Thymus (tissue), 11 donors: Measurements from ENCODE around the gene MAGED2. TPM values are rescaled to one million over a fixed set of nuclear protein-coding genes. Genes with fewer than 3 reads are reported as not detected.
"Not testable (repeated sequence)": the region's sequence is repeated elsewhere in the genome, so short reads cannot be mapped to it uniquely, and the experiment has no call there.

Experiments used
- DNase-seq, 9 donors: peaks; one replicate each; pipeline ENCODE4 v3.0.0-alpha.2; 2013; ENCODE audit warnings: low spot score in 9 of 9, low read depth in 6 of 9, missing footprints in 1 of 9
- H3K27ac ChIP-seq, 2 donors: one replicate each; pipeline ENCODE4 v1.5.1; 2013; ENCODE audit warnings: control low read depth in 1 of 2, low read depth in 1 of 2, low read length in 1 of 2, mild to moderate bottlenecking in 1 of 2, moderate library complexity in 1 of 2
- H3K27me3 ChIP-seq, 2 donors: one replicate each; pipeline ENCODE4 v1.5.1; 2013; ENCODE audit warnings: low read length in 1 of 2; ENCODE audit not compliant: control insufficient read depth in 2 of 2, insufficient read depth in 1 of 2
- H3K36me3 ChIP-seq, 2 donors: one replicate each; pipeline ENCODE4 v1.5.1; 2013; ENCODE audit warnings: low read length in 1 of 2, mild to moderate bottlenecking in 1 of 2, moderate library complexity in 1 of 2; ENCODE audit not compliant: control insufficient read depth in 2 of 2, insufficient read depth in 2 of 2
- H3K4me1 ChIP-seq, 2 donors: one replicate each; pipeline ENCODE4 v1.5.1; 2013; ENCODE audit warnings: low read length in 2 of 2; ENCODE audit not compliant: control insufficient read depth in 2 of 2, insufficient read depth in 2 of 2
- H3K4me3 ChIP-seq, 2 donors: one replicate each; pipeline ENCODE4 v1.5.1; 2013; ENCODE audit warnings: low read length in 2 of 2, control low read depth in 1 of 2, mild to moderate bottlenecking in 1 of 2
- H3K9me3 ChIP-seq, 2 donors: one replicate each; pipeline ENCODE4 v1.5.1; 2013; ENCODE audit warnings: low read length in 1 of 2, mild to moderate bottlenecking in 1 of 2; ENCODE audit not compliant: control insufficient read depth in 2 of 2, insufficient read depth in 1 of 2
- WGBS: extraction: QIAGEN DNeasy Blood & Tissue Kit; methylation state at CpG from one replicate; pipeline ENCODE4 v1.1.7; 2013; 5-methylcytosine and 5-hydroxymethylcytosine counted together
- polyA plus RNA-seq: library from polyadenylated mRNA; stranded (reverse); fragments of 200-250 nt; gene quantifications from one replicate; pipeline ENCODE4 v1.2.3, GENCODE V29; 2013
- total RNA-seq: library from RNA; stranded (reverse); fragments of 120-200 nt; gene quantifications from one replicate; pipeline ENCODE4 v1.2.4, GENCODE V29; 2013
- donor health status: healthy.

Gene MAGED2
- total and polyA plus RNA-seq, 2 donors, result 88.3 to 183 TPM

- Histone ChIP-seq H3K9me3 (no peaks in the 10 kb centered on the region), H3K4me3 (no peak overlapping the region), H3K27ac (no peak overlapping the region), H3K4me1 (no peaks in the 10 kb centered on the region), H3K27me3 (no peaks in the 10 kb centered on the region), H3K36me3 (no peaks in the 10 kb centered on the region)
- DNase-seq, result no peak
- 99% methylated on average over 8 of the region's 8 CpGs for WGBS
Measured at GRCh38 chrX:54824722-54825121, 17.2 kb downstream of the MAGED2 start.

- Histone ChIP-seq H3K27ac (no peak overlapping the region), H3K36me3 (no peaks in the 10 kb centered on the region), H3K27me3 (no peaks in the 10 kb centered on the region), H3K9me3 (no peaks in the 10 kb centered on the region), H3K4me3 (no peak overlapping the region), H3K4me1 (no peaks in the 10 kb centered on the region)
- DNase-seq, result peak in 1 of 9 donors; percentile 11
- 88% methylated on average over 8 of the region's 8 CpGs for WGBS
Measured at GRCh38 chrX:54825716-54826438, 18.3 kb downstream of the MAGED2 start.

GRCh38 chrX:54826598-54826997 is 19.1 kb downstream of the MAGED2 start:
- WGBS, result 94% methylated on average over 4 of the region's 4 CpGs
- no peaks in the 10 kb centered on the region for H3K4me1 ChIP-seq
- H3K27me3 ChIP-seq, result no peaks in the 10 kb centered on the region
- no peaks in the 10 kb centered on the region for H3K36me3 ChIP-seq
- DNase-seq, result no peak
- H3K9me3 ChIP-seq, result no peaks in the 10 kb centered on the region
- no peak overlapping the region for H3K4me3 ChIP-seq
- no peak overlapping the region for H3K27ac ChIP-seq

- no peak for DNase-seq
- no peaks in the 10 kb centered on the region for H3K27me3 ChIP-seq
- no peak overlapping the region for H3K4me3 ChIP-seq
- no peaks in the 10 kb centered on the region for H3K9me3 ChIP-seq
- H3K36me3 ChIP-seq, result no peaks in the 10 kb centered on the region
- H3K4me1 ChIP-seq, result no peaks in the 10 kb centered on the region
- no peak overlapping the region for H3K27ac ChIP-seq
- WGBS, result 96% methylated on average over 3 of the region's 3 CpGs
Measured at GRCh38 chrX:54838583-54838982, 31.0 kb downstream of the MAGED2 start.

GRCh38 chrX:54841184-54841874 is 33.8 kb downstream of the MAGED2 start:
- H3K27me3 ChIP-seq, DNase-seq, H3K4me3 ChIP-seq, H3K36me3 ChIP-seq, H3K4me1 ChIP-seq, H3K9me3 ChIP-seq, H3K27ac ChIP-seq: not testable (repeated sequence)
- 47% methylated on average over 3 of the region's 3 CpGs for WGBS

- whole genome bisulfite sequencing, result 93% methylated on average over 1 of the region's 1 CpG
- H3K9me3 ChIP-seq, result no peaks in the 10 kb centered on the region
- H3K36me3 ChIP-seq, result no peaks in the 10 kb centered on the region
- no peak overlapping the region for H3K27ac ChIP-seq
- no peaks in the 10 kb centered on the region for H3K27me3 ChIP-seq
- no peak for DNase-seq
- H3K4me3 ChIP-seq, result no peak overlapping the region
- H3K4me1 ChIP-seq, result no peaks in the 10 kb centered on the region
Measured at GRCh38 chrX:54842607-54843006, 35.1 kb downstream of the MAGED2 start.

- WGBS, result 96% methylated on average over 2 of the region's 2 CpGs
- Histone ChIP-seq H3K9me3 (no peaks in the 10 kb centered on the region), H3K27ac (no peak overlapping the region), H3K27me3 (no peaks in the 10 kb centered on the region), H3K36me3 (no peaks in the 10 kb centered on the region), H3K4me1 (no peaks in the 10 kb centered on the region), H3K4me3 (no peak overlapping the region)
- no peak for DNase-seq
Measured at GRCh38 chrX:54843050-54843449, 35.5 kb downstream of the MAGED2 start.

GRCh38 chrX:54847700-54848099 is 40.2 kb downstream of the MAGED2 start:
- not testable (repeated sequence) for DNase-seq, H3K4me3 ChIP-seq, H3K9me3 ChIP-seq, H3K36me3 ChIP-seq, H3K27me3 ChIP-seq, H3K27ac ChIP-seq, H3K4me1 ChIP-seq
- WGBS, result 96% methylated on average over 2 of the region's 2 CpGs

GRCh38 chrX:54865208-54865607 is 57.7 kb downstream of the MAGED2 start:
- 84% methylated on average over 2 of the region's 2 CpGs for WGBS
- Histone ChIP-seq H3K27ac (no peak overlapping the region), H3K4me1 (no peaks in the 10 kb centered on the region)

More at GRCh38 chrX:54865208-54865607, 57.7 kb downstream of the MAGED2 start:
- H3K4me3 ChIP-seq, result no peak overlapping the region
- no peaks in the 10 kb centered on the region for H3K27me3 ChIP-seq
- no peak for DNase-seq
- no peaks in the 10 kb centered on the region for H3K9me3 ChIP-seq
- H3K36me3 ChIP-seq, result no peaks in the 10 kb centered on the region
